Thoracic aorta (tissue), 2 donors: Measurements from ENCODE around the gene DGKB. TPM values are rescaled to one million over a fixed set of nuclear protein-coding genes. Genes with fewer than 3 reads are reported as not detected.

Source experiments
- ATAC-seq: fragments of 150-250 bp; one replicate; pipeline ENCODE4 v1.8.0; 2017; ENCODE audit warnings: low read depth; ENCODE audit not compliant: insufficient number of reproducible peaks, low FRiP score
- DNase-seq: peaks from one replicate; pipeline ENCODE4 v3.0.0-alpha.2; 2020; ENCODE audit warnings: low spot score
- H3K27ac ChIP-seq, 2 donors: fragments of 200-600 bp; sonication (generic); 1 replicate in 1 of 2; 2 replicates in 1 of 2; pipeline ENCODE4 v1.5.1; 2016; ENCODE audit warnings: mild to moderate bottlenecking in 2 of 2, moderate library complexity in 2 of 2
- H3K27me3 ChIP-seq: fragments of 200-600 bp; sonication (generic); replicated peaks from 2 replicates; pipeline ENCODE4 v1.6.0; 2016; ENCODE audit warnings: mild to moderate bottlenecking; ENCODE audit not compliant: insufficient read depth
- H3K36me3 ChIP-seq: fragments of 200-600 bp; sonication (generic); one replicate; pipeline ENCODE4 v1.5.1; 2016
- H3K4me1 ChIP-seq, 2 donors: fragments of 200-600 bp; sonication (generic); 1 replicate in 1 of 2; 2 replicates in 1 of 2; pipeline versions ENCODE4 v1.5.1 to v1.6.0; 2016; ENCODE audit warnings: low read depth in 2 of 2, mild to moderate bottlenecking in 1 of 2; ENCODE audit not compliant: control insufficient read depth in 1 of 2
- H3K4me3 ChIP-seq: fragments of 200-600 bp; sonication (generic); 2 replicates; pipeline ENCODE4 v1.5.1; 2016; ENCODE audit warnings: mild to moderate bottlenecking
- H3K9me3 ChIP-seq: fragments of 200-600 bp; sonication (generic); 2 replicates; pipeline ENCODE4 v1.5.1; 2016
- total RNA-seq, 2 donors: library from RNA; depleted of rRNA; stranded (reverse); fragments of >200 nt; gene quantifications; one replicate each; pipeline versions ENCODE4 v1.1.0 to v1.2.3, GENCODE V29; 2016
- TF ChIP-seq, protein P1 (sequence below): fragments of 200-600 bp; sonication (generic); IDR thresholded peaks from one replicate; pipeline ENCODE4 v1.5.1; 2019; ENCODE audit warnings: antibody characterized with exemption

Gene DGKB
- total RNA-seq, 2 donors from 2014 or later, result 0.56 TPM; not detected in 1

DNA sequence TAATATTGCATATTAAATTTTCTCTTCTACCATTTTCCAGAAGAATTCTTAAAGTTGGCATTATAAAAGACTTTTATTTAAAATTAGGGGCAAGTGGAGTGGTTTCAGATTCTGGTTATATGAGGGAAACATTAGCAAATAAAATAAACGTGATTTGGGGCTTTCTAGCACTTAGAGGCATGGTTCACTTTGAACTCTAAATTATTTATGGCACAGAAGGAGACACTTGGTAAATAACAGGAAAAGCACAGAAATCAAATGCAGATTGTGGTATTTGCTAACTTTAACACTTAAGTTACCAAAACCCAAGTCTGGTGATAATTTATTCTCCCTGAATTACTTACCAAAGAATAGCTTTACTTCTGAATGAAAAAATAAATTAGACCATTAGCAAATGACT lies 778.6 kb downstream of the DGKB start:
- Histone ChIP-seq H3K27ac (no peak overlapping the region), H3K9me3 (no peaks in the 10 kb centered on the region), H3K4me1 (no peaks in the 10 kb centered on the region), H3K27me3 (no peaks in the 10 kb centered on the region), H3K4me3 (no peak overlapping the region), H3K36me3 (no peaks in the 10 kb centered on the region)
- DNase-seq (no peak), ATAC-seq (no peak)
- TF ChIP-seq, protein P1, sequence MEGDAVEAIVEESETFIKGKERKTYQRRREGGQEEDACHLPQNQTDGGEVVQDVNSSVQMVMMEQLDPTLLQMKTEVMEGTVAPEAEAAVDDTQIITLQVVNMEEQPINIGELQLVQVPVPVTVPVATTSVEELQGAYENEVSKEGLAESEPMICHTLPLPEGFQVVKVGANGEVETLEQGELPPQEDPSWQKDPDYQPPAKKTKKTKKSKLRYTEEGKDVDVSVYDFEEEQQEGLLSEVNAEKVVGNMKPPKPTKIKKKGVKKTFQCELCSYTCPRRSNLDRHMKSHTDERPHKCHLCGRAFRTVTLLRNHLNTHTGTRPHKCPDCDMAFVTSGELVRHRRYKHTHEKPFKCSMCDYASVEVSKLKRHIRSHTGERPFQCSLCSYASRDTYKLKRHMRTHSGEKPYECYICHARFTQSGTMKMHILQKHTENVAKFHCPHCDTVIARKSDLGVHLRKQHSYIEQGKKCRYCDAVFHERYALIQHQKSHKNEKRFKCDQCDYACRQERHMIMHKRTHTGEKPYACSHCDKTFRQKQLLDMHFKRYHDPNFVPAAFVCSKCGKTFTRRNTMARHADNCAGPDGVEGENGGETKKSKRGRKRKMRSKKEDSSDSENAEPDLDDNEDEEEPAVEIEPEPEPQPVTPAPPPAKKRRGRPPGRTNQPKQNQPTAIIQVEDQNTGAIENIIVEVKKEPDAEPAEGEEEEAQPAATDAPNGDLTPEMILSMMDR, result no peak

DNA sequence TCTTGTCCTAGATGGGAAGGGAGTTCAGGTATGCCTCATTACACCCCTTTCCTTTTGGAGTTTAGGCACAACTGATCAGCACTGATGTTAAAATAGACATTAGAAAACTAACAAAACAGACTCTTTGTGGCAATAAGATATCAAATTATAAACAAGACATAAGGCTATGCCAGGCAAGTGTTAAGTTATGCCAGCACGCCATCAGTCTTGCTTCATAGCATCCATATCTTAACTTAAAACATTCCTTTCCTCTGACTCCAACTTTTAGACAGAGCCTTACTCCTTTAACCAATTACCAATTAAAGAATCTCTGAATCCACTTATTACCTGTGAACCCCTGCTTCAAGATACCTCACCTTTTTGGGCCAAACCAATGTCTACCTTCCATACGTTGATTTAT lies 786.9 kb downstream of the DGKB start:
- ATAC-seq, result no peak
- H3K36me3 ChIP-seq, result no peaks in the 10 kb centered on the region
- TF ChIP-seq, protein P1, result no peak
- DNase-seq, result no peak
- no peak overlapping the region for H3K4me3 ChIP-seq
- H3K27me3 ChIP-seq, result no peaks in the 10 kb centered on the region
- no peak overlapping the region for H3K27ac ChIP-seq
- no peaks in the 10 kb centered on the region for H3K4me1 ChIP-seq
- no peaks in the 10 kb centered on the region for H3K9me3 ChIP-seq

DNA sequence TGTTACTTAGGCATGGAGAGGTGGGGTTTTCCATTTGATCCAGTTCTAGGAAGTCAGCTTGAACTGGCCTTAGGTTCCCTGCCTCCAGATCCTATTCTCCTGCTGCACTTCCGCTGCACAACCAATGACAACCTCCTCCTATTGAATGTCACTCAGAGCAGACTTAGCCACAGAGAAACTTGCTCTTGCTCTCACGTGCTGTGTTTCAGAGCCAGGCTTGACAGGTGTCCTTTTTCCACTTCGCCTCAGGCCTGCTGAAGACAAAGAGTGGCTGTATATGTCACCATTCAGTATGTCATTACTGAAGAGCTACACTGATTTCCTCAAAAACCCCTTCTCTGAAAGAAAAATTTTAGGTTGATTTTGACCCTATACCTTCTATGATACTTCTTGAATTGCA lies 797.7 kb downstream of the DGKB start:
- Histone ChIP-seq H3K4me3 (no peak overlapping the region), H3K9me3 (no peaks in the 10 kb centered on the region), H3K27me3 (no peaks in the 10 kb centered on the region), H3K36me3 (no peaks in the 10 kb centered on the region), H3K4me1 (no peaks in the 10 kb centered on the region), H3K27ac (no peak overlapping the region)
- TF ChIP-seq, protein P1, result no peak
- ATAC-seq (no peak), DNase-seq (no peak)

DNA sequence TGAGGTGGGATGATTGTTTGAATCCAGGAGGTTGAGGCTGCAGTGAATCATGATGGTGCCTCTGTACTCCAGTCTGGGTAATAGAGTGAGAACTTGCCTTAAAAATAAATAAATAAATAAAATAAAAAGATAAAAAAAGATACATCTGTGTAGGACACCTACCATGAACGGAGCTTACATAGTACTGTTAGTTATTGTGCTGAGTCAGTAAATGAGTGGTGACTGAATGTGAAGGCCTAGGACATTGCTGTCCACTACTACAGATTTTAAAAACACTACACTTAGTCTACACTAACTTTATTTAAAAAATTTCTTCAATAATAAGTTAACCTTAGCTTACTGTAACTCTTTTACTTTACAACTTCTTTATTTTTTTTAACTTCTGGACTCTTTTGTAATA lies 806.4 kb downstream of the DGKB start:
- H3K9me3 ChIP-seq, result no peaks in the 10 kb centered on the region
- ATAC-seq (no peak), DNase-seq (no peak)
- TF ChIP-seq, protein P1, result no peak
- no peaks in the 10 kb centered on the region for H3K4me1 ChIP-seq
- H3K4me3 ChIP-seq, result no peak overlapping the region
- H3K36me3 ChIP-seq, result no peaks in the 10 kb centered on the region
- no peak overlapping the region for H3K27ac ChIP-seq
- no peaks in the 10 kb centered on the region for H3K27me3 ChIP-seq

DNA sequence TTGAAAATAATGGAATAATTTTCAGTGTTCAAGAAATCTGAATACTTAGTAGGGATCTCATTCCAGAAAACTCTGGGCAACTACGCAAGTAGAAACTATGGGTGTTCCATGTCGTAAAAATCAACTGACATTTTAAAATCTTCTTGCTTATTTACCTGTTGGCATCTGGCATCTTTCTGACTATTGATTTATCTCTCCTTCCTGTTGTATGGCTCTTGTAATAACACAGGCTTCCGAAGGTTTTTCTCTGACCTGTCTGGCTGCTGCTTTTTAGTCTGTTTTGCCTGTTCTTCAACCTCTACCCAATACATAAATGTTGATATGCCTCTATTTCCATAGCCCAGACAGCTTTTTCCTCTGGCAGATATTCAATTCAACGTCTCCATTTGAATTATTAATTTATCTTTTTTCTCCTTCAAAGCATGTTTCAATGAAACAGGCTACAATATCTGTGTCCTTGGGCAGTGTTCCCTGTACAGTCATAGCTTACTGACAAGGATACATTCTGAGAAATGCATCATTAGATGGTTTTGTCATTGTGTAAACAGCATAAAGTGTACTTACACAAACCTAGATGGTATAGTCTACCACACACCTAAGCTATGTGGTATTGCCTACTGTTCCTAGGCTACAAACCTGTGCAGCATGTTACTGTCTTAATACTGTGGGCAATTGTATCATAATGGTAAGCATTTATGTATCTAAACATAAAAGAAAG lies 807.2 kb downstream of the DGKB start:
- TF ChIP-seq, protein P1, result no peak
- H3K4me3 ChIP-seq, result no peak overlapping the region
- H3K9me3 ChIP-seq, result no peaks in the 10 kb centered on the region
- no peaks in the 10 kb centered on the region for H3K27me3 ChIP-seq
- ATAC-seq (no peak), DNase-seq (no peak)
- no peaks in the 10 kb centered on the region for H3K36me3 ChIP-seq
- H3K4me1 ChIP-seq, result no peaks in the 10 kb centered on the region
- H3K27ac ChIP-seq, result no peak overlapping the region
